Measurements from ENCODE around the gene KAZN.

The KAZN gene

DNA sequence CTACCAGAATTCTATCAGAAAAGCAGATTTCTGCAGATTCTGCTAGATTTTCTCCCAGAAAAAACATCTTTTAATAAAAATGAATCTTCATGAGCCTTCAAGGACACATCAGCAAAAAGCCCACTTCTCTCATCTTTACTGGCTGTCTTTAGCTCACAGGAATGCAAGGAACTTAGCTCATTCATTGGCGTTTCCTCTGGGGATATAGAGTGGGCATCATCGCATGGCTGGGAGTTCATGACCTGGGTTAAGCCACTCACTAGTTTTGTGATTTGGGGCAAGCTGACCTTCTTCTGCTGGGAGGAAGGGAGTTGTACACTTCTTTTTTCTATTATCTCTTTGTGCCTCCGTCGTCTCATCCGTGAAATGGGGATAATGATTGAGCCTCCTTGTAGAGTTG, 149.7 kb downstream of the KAZN start:
- ChIA-PET CTCF (no interaction called here), POLR2A (no interaction called here)
- TF ChIP-seq FOXM1 (IDR thresholded peaks at IDR 0.05; ENCODE audit: borderline replicate concordance) (no peak), NFRKB (IDR thresholded peaks at IDR 0.05) (no peak), CTBP1 (IDR thresholded peaks at IDR 0.05; ENCODE audit: borderline replicate concordance) (no peak), LEF1 (IDR thresholded peaks at IDR 0.05; ENCODE audit: borderline replicate concordance) (no peak), FOXK2 (IDR thresholded peaks at IDR 0.05) (no peak), ELF4 (IDR thresholded peaks at IDR 0.05) (no peak)
- DNase-seq (ENCODE audit: extremely low spot score) = no peak

DNA sequence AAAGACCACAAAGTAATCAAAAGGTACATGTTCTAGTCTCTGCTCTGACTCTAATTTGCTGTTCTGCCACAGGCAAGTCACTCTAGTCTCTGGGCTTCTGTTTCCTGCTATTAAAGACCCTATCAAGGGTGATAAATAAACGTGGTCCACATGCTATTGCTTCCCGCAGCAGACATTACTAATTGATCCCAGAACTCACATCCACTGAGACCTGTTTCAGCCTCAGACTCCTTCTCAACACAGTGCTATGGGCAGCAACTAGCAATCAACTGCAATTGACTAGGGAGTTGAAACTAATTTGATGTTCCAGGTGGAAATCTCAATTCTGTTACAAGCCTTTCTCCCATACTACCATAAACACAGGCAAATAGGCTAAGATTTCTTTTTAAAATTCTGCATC, 150.5 kb downstream of the KAZN start:
- POLR2A ChIA-PET = no interaction called here
- no peak for DNase-seq (ENCODE audit: extremely low spot score)
- CTCF ChIA-PET = no interaction called here
- TF ChIP-seq ARNT (IDR thresholded peaks at IDR 0.05) = no peak
- no peak for TF ChIP-seq SP1 (IDR thresholded peaks at IDR 0.05)
- TF ChIP-seq FOXA1 (IDR thresholded peaks at IDR 0.05) = no peak
- TF ChIP-seq, protein P1, sequence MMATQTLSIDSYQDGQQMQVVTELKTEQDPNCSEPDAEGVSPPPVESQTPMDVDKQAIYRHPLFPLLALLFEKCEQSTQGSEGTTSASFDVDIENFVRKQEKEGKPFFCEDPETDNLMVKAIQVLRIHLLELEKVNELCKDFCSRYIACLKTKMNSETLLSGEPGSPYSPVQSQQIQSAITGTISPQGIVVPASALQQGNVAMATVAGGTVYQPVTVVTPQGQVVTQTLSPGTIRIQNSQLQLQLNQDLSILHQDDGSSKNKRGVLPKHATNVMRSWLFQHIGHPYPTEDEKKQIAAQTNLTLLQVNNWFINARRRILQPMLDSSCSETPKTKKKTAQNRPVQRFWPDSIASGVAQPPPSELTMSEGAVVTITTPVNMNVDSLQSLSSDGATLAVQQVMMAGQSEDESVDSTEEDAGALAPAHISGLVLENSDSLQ (IDR thresholded peaks at IDR 0.05) = no peak
- TF ChIP-seq ELF4 (IDR thresholded peaks at IDR 0.05) = no peak
- TF ChIP-seq FOXK2 (IDR thresholded peaks at IDR 0.05) = no peak
- no peak for TF ChIP-seq ZNF384 (IDR thresholded peaks at IDR 0.05)
- TF ChIP-seq LEF1 (IDR thresholded peaks at IDR 0.05; ENCODE audit: borderline replicate concordance) = no peak
- no peak for TF ChIP-seq L3MBTL2 (conservative IDR thresholded peaks at IDR 0.05)
- TF ChIP-seq BHLHE40 (IDR thresholded peaks at IDR 0.05; ENCODE audit: borderline replicate concordance) = no peak
- TF ChIP-seq TARDBP (IDR thresholded peaks at IDR 0.05) = no peak
- no peak for TF ChIP-seq SUZ12 (IDR thresholded peaks at IDR 0.05)
- no peak for TF ChIP-seq FOXM1 (IDR thresholded peaks at IDR 0.05; ENCODE audit: borderline replicate concordance)
- no peak for TF ChIP-seq NFRKB (IDR thresholded peaks at IDR 0.05)
- TF ChIP-seq CTBP1 (IDR thresholded peaks at IDR 0.05; ENCODE audit: borderline replicate concordance) = no peak
- TF ChIP-seq HDGF (IDR thresholded peaks at IDR 0.05; ENCODE audit: borderline replicate concordance) = no peak

GRCh38 chr1:14750490-14750889, 152.0 kb downstream of the KAZN start:
- ChIA-PET CTCF (no interaction called here), POLR2A (no interaction called here)
- no peak for TF ChIP-seq L3MBTL2 (conservative IDR thresholded peaks at IDR 0.05)
- TF ChIP-seq SUZ12 (IDR thresholded peaks at IDR 0.05) = no peak
- no peak for TF ChIP-seq HDGF (IDR thresholded peaks at IDR 0.05; ENCODE audit: borderline replicate concordance)
- no peak for TF ChIP-seq CTBP1 (IDR thresholded peaks at IDR 0.05; ENCODE audit: borderline replicate concordance)
- no peak for TF ChIP-seq FOXA1 (IDR thresholded peaks at IDR 0.05)
- no peak for TF ChIP-seq LEF1 (IDR thresholded peaks at IDR 0.05; ENCODE audit: borderline replicate concordance)
- no peak for TF ChIP-seq ELF4 (IDR thresholded peaks at IDR 0.05)
- no peak for TF ChIP-seq SP1 (IDR thresholded peaks at IDR 0.05)
- TF ChIP-seq, protein P1 (IDR thresholded peaks at IDR 0.05) = no peak
- no peak for TF ChIP-seq TARDBP (IDR thresholded peaks at IDR 0.05)
- TF ChIP-seq FOXM1 (IDR thresholded peaks at IDR 0.05; ENCODE audit: borderline replicate concordance) = no peak
- no peak for TF ChIP-seq ARNT (IDR thresholded peaks at IDR 0.05)
- TF ChIP-seq BHLHE40 (IDR thresholded peaks at IDR 0.05; ENCODE audit: borderline replicate concordance) = no peak
- no peak for DNase-seq (ENCODE audit: extremely low spot score)

DNA sequence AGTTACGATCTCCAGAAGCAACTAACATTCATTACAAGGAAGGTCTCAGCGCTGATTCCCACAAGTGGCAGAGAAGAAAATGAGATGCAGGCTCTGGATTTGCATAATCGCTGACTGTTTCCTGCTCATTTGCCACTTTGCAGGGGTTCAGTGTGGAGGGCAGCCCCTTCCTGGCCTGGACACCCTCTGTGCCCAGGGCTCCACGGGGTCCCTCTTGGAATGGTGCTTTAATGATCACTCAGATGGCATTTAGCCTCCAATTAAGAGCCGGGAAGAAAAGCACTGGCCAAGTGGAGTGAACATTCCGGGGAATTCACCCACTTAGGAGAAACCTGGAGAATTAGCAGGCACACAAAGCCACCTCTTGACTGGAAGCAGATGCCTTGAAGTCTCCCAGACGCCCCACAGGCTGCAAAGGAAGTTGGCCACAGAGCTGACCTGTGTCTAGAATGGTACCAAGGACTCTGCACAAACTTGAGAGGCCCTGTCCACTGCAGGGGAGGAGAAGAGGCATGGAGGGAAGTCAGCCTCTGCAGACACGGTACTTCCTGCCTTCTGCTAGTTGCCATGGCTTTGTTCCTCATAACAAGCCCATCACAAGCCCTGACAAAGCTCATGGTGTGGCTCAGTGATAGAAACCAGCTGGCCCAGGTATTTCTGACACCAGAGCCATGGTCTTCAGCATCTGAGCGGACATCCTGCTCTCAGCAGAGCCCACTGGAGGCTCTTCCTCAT, 157.2 kb downstream of the KAZN start:
- no peak for TF ChIP-seq ARNT (IDR thresholded peaks at IDR 0.05)
- TF ChIP-seq ELF4 (IDR thresholded peaks at IDR 0.05) = no peak
- TF ChIP-seq, protein P1 (IDR thresholded peaks at IDR 0.05) = no peak
- no peak for TF ChIP-seq FOXM1 (IDR thresholded peaks at IDR 0.05; ENCODE audit: borderline replicate concordance)
- no peak for TF ChIP-seq SUZ12 (IDR thresholded peaks at IDR 0.05)
- no peak for TF ChIP-seq NFRKB (IDR thresholded peaks at IDR 0.05)
- TF ChIP-seq HDGF (IDR thresholded peaks at IDR 0.05; ENCODE audit: borderline replicate concordance) = no peak
- TF ChIP-seq FOXK2 (IDR thresholded peaks at IDR 0.05) = no peak
- TF ChIP-seq L3MBTL2 (conservative IDR thresholded peaks at IDR 0.05) = no peak
- TF ChIP-seq TARDBP (IDR thresholded peaks at IDR 0.05) = no peak
- TF ChIP-seq ZNF384 (IDR thresholded peaks at IDR 0.05) = no peak
- POLR2A ChIA-PET = no interaction called here

GRCh38 chr1:14756589-14757285, 158.3 kb downstream of the KAZN start:
- CTCF ChIA-PET = no interaction called here
- no peak for DNase-seq (ENCODE audit: extremely low spot score)
- TF ChIP-seq CTBP1 (IDR thresholded peaks at IDR 0.05; ENCODE audit: borderline replicate concordance) (no peak), BHLHE40 (IDR thresholded peaks at IDR 0.05; ENCODE audit: borderline replicate concordance) (no peak), TARDBP (IDR thresholded peaks at IDR 0.05) (no peak), NFRKB (IDR thresholded peaks at IDR 0.05) (no peak), HDGF (IDR thresholded peaks at IDR 0.05; ENCODE audit: borderline replicate concordance) (no peak), ARNT (IDR thresholded peaks at IDR 0.05) (no peak), ELF4 (IDR thresholded peaks at IDR 0.05) (no peak), ZNF384 (IDR thresholded peaks at IDR 0.05) (no peak), FOXA1 (IDR thresholded peaks at IDR 0.05) (no peak), FOXK2 (IDR thresholded peaks at IDR 0.05) (no peak), L3MBTL2 (conservative IDR thresholded peaks at IDR 0.05) (no peak), SUZ12 (IDR thresholded peaks at IDR 0.05) (no peak), FOXM1 (IDR thresholded peaks at IDR 0.05; ENCODE audit: borderline replicate concordance) (no peak), LEF1 (IDR thresholded peaks at IDR 0.05; ENCODE audit: borderline replicate concordance) (no peak), SP1 (IDR thresholded peaks at IDR 0.05) (no peak)
- TF ChIP-seq, protein P1 (IDR thresholded peaks at IDR 0.05) = no peak
- POLR2A ChIA-PET = no interaction called here

More for the DNA sequence above, 157.2 kb downstream of the KAZN start:
- CTCF ChIA-PET = no interaction called here
- no peak for DNase-seq (ENCODE audit: extremely low spot score)

Measured in HEK293T (cell line).